GM12892 (cell line): Measurements from ENCODE around the gene ABCC6.
"Not testable (repeated sequence)": the region's sequence is repeated elsewhere in the genome, so short reads cannot be mapped to it uniquely, and the experiment has no call there.

Source experiments
- POLR2A ChIP-seq: IDR thresholded peaks from 2 replicates; pipeline ENCODE4 v1.6.1; 2011; ENCODE audit warnings: low read depth, low read length, control low read depth
- TAF1 ChIP-seq: IDR thresholded peaks from 2 replicates; pipeline ENCODE4 v1.6.1; 2011; ENCODE audit warnings: low read depth, mild to moderate bottlenecking, control low read depth, low read length, borderline replicate concordance

DNA sequence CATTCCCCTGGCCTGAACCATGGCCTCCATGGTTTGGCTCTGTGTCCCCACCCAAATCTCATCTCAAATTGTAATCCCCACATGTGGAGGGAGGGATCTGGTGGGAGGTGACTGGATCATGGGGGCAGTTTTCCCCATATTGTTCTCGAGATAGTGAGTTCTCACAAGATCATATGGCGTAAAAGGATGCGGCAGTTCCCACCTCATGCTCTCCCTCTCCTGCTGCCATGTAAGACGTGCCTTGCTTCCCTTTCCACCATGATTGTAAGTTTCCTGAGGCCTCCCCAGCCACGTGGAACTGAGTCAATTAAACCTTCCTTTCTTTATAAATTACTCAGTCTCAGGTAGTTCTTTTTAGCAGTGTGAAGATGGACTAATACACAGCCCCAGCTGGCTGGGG lies 61.5 kb downstream of the ABCC6 start:
- not testable (repeated sequence) for TF ChIP-seq TAF1, POLR2A
